Tibial artery (tissue), 4 donors: ENCODE results near the gene MISP.
"Not testable (repeated sequence)": the region's sequence is repeated elsewhere in the genome, so short reads cannot be mapped to it uniquely, and the experiment has no call there.

Source experiments
- DNase-seq, 2 donors: peaks; one replicate each; pipeline ENCODE4 v3.0.0-alpha.2; 2019
- H3K27ac ChIP-seq, 2 donors: fragments of 200-600 bp; sonication (generic) in 1 of 2; 1 replicate in 1 of 2; 2 replicates in 1 of 2; pipeline ENCODE4 v1.5.1; 2018 to 2019; ENCODE audit warnings: mild to moderate bottlenecking in 1 of 2
- H3K27me3 ChIP-seq, 2 donors: fragments of 200-600 bp; sonication (generic) in 1 of 2; one replicate each; pipeline versions ENCODE4 v1.5.1 to v1.6.0; 2016 to 2019
- H3K36me3 ChIP-seq, 3 donors: fragments of 200-600 bp; sonication (generic) in 2 of 3; one replicate each; pipeline ENCODE4 v1.5.1; 2016 to 2019; ENCODE audit warnings: mild to moderate bottlenecking in 2 of 3
- H3K4me1 ChIP-seq, 4 donors: fragments of 200-600 bp; sonication (generic) in 2 of 4; 1 replicate in 3 of 4; 2 replicates in 1 of 4; pipeline ENCODE4 v1.5.1; 2016 to 2019
- H3K4me3 ChIP-seq, 2 donors: fragments of 200-600 bp; sonication (generic) in 1 of 2; 1 replicate in 1 of 2; 2 replicates in 1 of 2; pipeline ENCODE4 v1.5.1; 2018 to 2019; ENCODE audit warnings: mild to moderate bottlenecking in 2 of 2
- H3K9me3 ChIP-seq, 3 donors: fragments of 200-600 bp; sonication (generic) in 1 of 3; one replicate each; pipeline ENCODE4 v1.5.1; 2016 to 2019
- CTCF ChIP-seq, 2 experiments: fragments of 200-600 bp in 1 of 2; fragments of 450-650 bp in 1 of 2; IDR thresholded peaks; one replicate each; pipeline ENCODE4 v1.5.1; 2017 to 2019; ENCODE audit warnings: antibody characterized with exemption in 2 of 2, mild to moderate bottlenecking in 1 of 2, moderate library complexity in 1 of 2
- intact Hi-C: fragments of 100-400 bp; cut with DNase I; formaldehyde crosslinking; loops from one replicate; pipeline ENCODE4 v1.15.0; 2023; ENCODE audit warnings: low total_unique reads

Gene MISP

DNA sequence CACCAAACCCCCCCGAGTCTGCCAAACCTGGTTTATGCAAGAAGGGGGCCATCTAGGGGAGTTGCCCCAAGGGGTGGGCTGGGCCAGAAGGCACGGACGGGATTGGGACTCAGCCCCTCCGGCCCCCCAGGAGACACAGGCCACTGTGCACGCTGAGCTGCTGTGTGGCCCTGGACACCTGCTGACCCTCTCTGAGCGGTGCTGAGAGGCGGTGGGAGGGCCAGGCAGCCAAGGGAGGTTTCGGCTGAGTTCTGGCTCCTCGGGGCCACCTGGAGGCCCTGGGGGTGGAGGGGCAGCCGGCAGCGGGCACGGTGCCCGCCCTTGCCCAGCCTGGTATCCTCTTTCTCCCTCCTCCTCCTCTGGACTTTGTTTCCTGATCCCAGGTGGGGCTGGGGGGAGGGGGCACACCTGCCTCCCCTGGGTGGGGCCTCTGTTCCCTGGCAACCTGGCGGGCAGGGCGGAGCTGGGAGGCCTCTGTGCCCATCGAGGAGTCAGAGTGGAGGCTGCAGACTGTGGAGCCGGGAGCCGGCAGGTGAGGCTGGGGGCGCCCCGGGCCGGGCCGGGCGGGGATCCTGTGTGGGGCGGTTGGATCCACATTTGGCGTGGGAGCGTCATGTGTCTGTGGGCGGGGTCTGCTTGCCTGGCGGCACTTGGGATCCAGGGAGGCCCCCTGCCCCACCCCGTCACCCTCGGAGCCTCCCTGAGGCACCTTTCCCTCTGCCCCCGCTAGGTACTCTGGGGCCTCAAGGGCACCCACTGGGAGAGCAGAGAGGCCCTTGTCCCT lies at the start of gene MISP:
TSS of gene MISP (plus strand) at position 473 of the 784 bp plus-strand sequence. CDS start 5,835 bp downstream, outside the sequence.
- no peaks in the 10 kb centered on the region for H3K4me1 ChIP-seq
- no peak for DNase-seq
- no peak for TF ChIP-seq CTCF (IDR thresholded peaks at IDR 0.05)
- H3K36me3 ChIP-seq = peaks cover 0 to 21% (median 18%) of the 10 kb centered on the region in 3 donors
- H3K27me3 ChIP-seq = peaks cover 0 to 33% of the 10 kb centered on the region in 2 donors
- intact Hi-C loops = no loop called here
- no peak within 1 kb of the TSS for H3K27ac ChIP-seq
- H3K4me3 ChIP-seq = no peak within 1 kb of the TSS
- peaks cover 0 to 20% (median 13%) of the 10 kb centered on the region in 3 donors for H3K9me3 ChIP-seq

- Histone ChIP-seq H3K4me1 (peaks cover 0 to 10% (median 0%) of the 10 kb centered on the region in 4 donors), H3K27me3 (peaks cover 0 to 82% of the 10 kb centered on the region in 2 donors)
- H3K4me3 ChIP-seq, intact Hi-C loops, H3K9me3 ChIP-seq, DNase-seq, H3K36me3 ChIP-seq, H3K27ac ChIP-seq: not testable (repeated sequence)
Observed at GRCh38 chr19:702847-703246, 48.1 kb upstream of the MISP start.

DNA sequence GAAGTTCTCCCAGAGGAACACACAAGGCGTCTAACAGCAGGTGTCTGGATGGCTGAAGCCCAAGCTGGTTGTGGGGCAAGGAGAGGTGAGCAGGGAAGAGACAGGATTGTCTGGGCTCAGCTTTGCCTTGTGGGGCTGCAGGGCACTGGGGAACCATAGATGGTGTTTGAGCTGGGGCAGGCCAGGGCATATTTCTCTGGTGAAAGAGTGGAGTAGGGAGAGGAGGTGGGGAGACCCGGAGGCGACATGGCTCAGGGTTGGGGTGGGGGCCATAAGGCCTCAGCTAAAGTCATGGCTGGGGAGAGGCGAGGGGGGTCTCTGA lies 47.6 kb upstream of the MISP start:
- Histone ChIP-seq H3K36me3 (no peaks in the 10 kb centered on the region), H3K27me3 (peaks cover 0 to 84% of the 10 kb centered on the region in 2 donors), H3K27ac (no peak overlapping the region), H3K4me1 (peaks cover 0 to 15% (median 0%) of the 10 kb centered on the region in 4 donors), H3K4me3 (no peak overlapping the region), H3K9me3 (peaks cover 0 to 7% (median 0%) of the 10 kb centered on the region in 3 donors)
- no peak for TF ChIP-seq CTCF (IDR thresholded peaks at IDR 0.05)
- intact Hi-C loops = no loop called here
- no peak for DNase-seq

DNA sequence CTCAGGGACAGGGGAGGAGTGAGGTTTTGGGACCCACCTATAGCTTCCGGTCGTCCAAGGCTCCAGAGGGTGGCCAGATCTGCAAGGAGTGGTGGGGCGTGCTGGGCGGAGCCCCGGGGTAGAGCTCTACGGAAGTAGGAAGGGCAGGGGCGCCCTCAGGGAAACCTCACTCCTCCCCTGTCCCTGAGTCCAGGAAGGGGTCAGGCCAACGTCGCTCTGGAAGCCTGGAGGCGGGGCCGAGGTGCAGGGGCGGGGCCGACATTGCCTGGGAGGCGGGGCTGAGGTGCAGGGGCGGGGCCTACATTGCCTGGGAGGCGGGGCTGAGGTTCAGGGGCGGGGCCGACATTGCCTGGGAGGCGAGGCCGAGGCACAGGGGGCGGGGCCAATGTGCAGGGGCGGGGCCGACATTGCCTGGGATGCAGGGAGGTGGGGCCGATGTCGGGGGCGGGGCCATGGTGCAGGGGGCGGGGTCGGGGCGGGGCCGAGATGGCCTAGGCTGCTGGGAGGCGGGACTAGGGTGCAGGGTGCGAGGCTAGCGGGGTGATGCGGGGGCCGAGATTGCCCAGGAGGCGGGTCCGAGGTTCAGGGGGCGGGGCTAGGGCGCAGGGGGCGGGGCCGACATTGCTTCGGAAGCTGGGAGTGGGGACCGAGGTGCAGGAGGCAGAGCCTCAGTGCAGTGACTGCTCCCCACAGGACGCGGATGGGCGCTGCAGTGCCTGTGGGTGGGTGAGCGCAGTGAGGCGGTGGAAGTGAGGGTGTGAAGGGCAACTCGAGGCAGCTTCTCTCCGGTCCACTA lies 47.1 kb upstream of the MISP start:
- intact Hi-C loops = no loop called here
- H3K27ac ChIP-seq = no peak overlapping the region
- TF ChIP-seq CTCF (IDR thresholded peaks at IDR 0.05) = no peak

GRCh38 chr19:704447-704741 lies 46.5 kb upstream of the MISP start:
- Histone ChIP-seq H3K9me3 (peaks cover 0 to 7% (median 0%) of the 10 kb centered on the region in 3 donors), H3K27ac (no peak overlapping the region), H3K36me3 (no peaks in the 10 kb centered on the region), H3K4me1 (peaks cover 0 to 23% (median 0%) of the 10 kb centered on the region in 4 donors), H3K4me3 (no peak overlapping the region), H3K27me3 (peaks cover 0 to 83% of the 10 kb centered on the region in 2 donors)
- no peak for DNase-seq
- no peak for TF ChIP-seq CTCF (IDR thresholded peaks at IDR 0.05)
- intact Hi-C loops = no loop called here

More for the DNA sequence above, 47.1 kb upstream of the MISP start:
- Histone ChIP-seq H3K9me3 (peaks cover 0 to 7% (median 0%) of the 10 kb centered on the region in 3 donors), H3K27me3 (peaks cover 0 to 84% of the 10 kb centered on the region in 2 donors), H3K36me3 (no peaks in the 10 kb centered on the region), H3K4me3 (no peak overlapping the region), H3K4me1 (peaks cover 0 to 18% (median 0%) of the 10 kb centered on the region in 4 donors)
- peak in 1 of 2 donors; percentile 72 for DNase-seq
